Urothelium cell line (cell line): ENCODE measurements around the gene USP40.

Experiments used
- DNase-seq: peaks from one replicate; pipeline ENCODE4 v3.0.0; 2011; ENCODE audit warnings: low spot score, mixed read lengths
- FAIRE-seq: peaks from 2 replicates; lab custom pipeline; 2011; peaks lifted over from hg19 to GRCh38; lab: Jason Lieb, UNC

Gene USP40

DNA sequence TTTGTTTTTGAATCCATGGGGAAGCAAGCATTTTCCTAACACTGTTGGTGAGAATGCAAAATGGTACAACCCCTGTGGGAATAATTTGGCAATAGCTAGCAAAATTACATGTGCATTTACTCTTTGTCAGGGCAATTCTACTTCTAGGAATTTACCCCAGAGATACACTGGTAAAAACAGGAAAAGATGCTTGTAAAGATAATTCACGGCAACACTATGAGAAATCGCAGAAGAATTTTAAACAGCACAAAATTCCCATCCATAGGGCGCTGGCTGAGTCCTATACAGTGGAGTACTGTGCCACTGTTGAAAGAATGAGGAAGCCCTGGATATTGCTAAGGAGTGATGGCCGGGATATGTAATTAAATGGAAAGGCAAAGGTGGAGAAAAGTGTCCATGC, 136.5 kb downstream of the USP40 start:
- DNase-seq (no peak), FAIRE-seq (no peak)

GRCh38 chr2:233429175-233429897, 137.2 kb downstream of the USP40 start:
- DNase-seq, result no peak
- FAIRE-seq, result no peak

GRCh38 chr2:233428438-233428837, 138.1 kb downstream of the USP40 start:
- FAIRE-seq (no peak), DNase-seq (no peak)

- DNase-seq (no peak), FAIRE-seq (no peak)
These were observed 138.6 kb downstream of the USP40 start for GRCh38 chr2:233428008-233428407.

GRCh38 chr2:233426619-233427342, 139.8 kb downstream of the USP40 start:
- DNase-seq (peak; percentile 69), FAIRE-seq (no peak)
